Suppressor macrophage treated with lipopolysaccharide for 1 hour (primary cell): ENCODE data around the gene TNFRSF14.

Experiments used
- DNase-seq, 3 donors: peaks; one replicate each; pipeline ENCODE4 v3.0.0-alpha.2; 2020 to 2022

The TNFRSF14 gene

DNA sequence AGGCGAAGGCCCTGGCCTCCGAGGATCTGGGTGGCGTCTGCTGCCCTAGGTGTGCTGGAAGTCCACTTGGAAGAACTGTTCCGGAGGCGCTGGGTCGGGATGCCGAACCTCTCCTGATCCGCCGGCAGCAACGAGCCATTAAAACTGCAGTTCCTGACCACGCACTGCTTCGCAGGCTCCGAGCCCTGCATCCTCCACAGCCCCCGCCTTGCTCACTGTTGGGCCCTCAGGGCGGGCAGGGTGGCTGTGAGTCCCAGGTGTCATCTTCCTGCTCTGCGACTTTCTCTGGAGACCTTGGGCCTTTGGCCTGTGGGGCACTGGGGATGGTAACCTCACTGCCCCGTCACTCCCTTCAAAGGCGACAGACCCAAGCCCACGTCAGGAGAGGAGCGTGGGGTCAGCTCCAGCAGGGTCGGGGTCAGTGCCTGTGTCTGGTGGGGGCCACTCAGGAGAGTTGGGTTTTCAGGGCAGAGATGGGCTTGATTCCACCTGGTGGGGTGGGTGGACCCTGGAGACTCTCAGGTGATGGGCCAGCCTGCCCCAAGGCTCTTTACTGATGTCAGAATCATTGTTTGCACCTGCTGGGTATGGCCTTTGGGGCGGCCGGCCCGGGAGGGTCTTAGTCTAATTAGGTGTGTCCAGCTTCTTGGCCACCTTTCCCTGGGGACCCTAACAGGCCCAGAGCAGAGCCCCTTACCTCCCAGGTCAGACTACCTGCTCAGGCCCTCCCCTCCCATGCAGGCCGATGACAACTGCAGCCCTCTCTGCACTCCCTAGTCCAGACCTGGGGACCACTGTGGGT lies 33.5 kb downstream of the TNFRSF14 start:
- no peak for DNase-seq

DNA sequence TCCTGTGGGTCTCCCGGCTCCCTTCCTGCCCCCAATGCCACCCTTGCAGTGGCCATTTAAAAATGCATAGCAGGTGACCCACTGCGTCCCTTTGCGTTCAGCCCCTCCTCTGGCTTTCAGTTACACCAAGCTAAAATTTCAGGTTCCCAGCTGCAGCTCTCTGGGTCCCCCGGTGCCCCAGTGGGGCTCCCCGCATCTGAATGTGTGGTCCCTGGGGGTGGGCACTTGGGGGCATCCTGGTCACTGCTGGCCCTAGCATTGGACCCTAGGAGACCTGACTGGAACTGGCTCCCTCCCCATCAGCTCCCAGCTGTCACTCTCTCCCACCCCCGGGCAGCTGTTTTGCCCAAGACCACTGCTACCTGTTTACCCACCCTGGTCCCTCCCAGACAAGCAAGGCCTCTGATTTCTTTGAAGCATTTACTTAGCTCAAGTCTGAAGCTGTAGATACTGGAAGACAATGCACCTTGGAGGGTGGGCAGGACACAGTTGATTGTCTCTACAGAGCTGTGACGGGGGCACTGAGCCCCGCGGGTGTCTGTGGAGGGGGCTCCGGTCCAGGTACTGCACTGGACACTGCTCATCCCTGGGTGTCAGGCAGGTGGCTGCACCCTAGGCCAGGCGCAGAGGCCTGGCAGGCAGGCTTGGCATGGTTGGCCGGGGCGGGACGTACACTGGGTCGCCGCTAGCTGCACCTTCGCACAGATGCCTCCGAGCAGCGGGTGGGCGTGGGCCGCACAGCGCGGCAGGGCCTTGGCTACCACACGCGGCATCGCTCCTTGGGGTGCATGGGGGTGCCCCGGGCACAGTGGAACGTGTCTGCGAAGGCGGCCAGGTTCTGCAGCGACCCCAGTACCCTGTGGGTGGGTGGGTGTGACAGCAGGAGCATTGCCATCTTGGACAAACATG lies 34.3 kb downstream of the TNFRSF14 start:
- no peak for DNase-seq

DNA sequence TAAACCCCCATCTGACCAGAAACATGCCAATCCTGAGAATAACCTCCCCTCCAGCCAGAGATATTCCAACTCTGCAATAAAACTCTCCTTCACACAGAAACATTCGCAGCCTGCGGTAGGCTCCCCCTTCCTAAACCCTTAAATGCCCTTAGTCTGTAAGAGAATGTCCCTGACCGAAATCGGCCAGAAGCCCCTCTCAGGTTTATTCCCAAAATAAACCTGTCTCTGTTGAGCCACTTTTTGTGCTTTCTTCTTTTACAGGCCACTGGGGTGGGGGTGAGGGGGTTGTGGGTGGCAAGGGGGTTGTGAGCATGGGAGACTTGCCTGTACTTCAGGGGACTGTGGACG lies 35.0 kb downstream of the TNFRSF14 start:
- no peak for DNase-seq

DNA sequence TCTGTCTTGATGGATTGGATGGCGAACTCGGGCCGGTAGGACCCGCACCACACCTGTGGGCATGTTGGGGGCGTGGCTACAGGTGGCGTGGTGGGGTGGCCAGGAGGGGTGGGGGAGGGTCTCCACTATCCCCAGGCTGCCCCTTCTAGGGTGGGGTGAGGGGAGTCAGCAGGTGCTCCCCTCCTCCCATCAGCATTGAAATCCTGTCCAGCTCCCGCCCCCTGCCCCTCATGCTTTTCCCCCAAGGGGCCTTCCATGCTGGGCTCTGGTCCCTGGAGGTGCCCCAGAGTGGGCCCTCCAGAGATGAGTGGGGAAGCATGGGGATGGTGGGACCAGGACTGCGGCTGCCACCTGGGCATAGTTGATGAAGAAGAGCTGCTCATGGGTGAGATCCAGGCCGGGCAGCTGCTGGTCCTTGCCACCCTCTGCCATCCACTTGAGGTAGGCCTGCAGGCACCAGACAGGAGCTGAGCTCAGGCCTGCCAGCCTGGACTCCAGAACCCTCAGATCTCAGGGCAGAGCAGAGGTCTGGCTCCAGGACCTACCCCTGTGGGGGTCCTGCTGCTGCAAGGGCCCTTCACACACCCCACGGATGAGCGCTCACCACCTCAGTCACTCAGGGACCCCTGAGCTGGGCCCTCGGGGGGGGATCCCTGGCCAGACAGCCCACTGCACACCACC lies 35.5 kb downstream of the TNFRSF14 start:
- DNase-seq, result no peak

DNA sequence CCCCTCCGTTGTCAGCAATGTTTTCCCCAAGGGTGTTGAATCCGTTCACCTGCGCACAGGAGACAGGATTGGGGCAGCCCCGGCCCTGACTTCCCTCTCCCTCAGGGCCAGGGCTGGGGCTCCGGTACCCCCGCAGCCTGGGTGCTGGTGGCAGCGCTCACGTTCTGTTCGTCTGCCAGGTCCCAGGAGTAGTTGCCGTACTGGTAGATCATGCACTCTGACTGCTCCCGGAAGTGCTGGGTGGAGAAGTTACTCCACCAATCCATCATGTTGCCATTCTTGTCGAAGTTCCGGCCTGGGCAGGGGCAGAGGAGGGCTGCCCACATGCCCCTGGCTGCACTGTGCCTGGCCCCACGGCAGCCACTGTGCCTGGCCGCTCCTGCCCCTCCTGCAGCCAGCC lies 36.5 kb downstream of the TNFRSF14 start:
- peak in 1 of 3 donors; percentile 33 for DNase-seq

DNA sequence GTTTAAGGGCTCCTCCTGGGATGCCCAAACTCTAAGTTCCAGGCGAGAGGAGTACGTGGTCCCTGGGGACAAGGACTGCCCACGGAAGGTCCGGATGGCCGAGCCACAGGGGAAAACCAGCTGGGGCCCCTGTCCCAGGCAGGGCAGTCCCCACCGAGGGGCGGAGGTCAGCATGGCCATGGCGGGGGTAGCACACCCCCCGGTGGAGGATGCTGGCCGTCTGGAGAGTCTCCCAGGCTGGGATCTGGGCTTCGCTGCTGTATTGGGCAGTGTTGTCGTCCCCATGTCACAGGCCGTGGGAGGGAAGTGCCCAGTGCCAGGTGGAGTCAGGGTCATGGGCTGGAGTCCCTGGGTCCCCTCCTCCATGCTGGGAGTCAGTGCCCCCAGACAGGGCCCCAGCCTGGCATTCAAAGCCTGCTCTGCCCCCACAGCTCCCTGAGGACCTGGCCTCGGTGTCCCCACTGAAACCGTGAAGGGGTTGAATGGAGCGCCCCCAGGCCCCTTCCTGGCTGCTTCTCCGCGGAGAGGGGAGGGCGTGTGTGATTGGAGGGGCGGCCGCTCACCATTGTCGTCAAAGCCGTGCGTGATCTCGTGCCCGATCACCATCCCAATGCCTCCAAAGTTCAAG lies 37.2 kb downstream of the TNFRSF14 start:
- no peak for DNase-seq

DNA sequence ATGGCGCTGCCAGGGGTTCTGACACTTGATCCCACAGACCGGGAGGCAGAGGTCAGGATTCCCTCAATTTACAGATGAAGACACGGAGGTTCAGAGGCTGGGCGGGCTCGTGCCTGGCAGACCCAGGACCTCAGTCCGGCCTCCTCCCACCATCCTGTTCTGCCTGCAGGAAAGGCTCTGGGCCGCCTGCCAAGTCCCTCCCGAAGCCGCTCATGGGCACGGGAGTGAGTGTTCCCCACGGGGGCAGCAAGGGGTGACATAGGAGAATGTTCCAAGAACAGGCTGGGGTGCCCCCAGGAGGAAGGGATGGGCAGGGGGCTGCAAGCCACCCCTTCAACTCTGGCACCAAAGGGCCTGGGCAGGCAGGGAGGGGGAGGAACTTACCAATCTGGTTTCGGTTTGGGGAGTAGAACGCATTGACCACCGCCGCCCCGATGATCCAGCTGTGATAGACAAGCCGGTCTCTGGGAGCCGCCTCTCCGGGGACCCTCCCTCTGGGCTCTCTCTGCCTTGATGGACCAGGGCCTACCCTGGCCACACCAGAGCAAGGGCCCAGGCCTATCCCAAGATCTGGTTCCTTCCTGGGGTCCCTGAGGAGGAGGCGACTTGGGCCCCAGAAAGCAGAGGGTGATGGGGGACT lies 38.0 kb downstream of the TNFRSF14 start:
- no peak for DNase-seq

DNA sequence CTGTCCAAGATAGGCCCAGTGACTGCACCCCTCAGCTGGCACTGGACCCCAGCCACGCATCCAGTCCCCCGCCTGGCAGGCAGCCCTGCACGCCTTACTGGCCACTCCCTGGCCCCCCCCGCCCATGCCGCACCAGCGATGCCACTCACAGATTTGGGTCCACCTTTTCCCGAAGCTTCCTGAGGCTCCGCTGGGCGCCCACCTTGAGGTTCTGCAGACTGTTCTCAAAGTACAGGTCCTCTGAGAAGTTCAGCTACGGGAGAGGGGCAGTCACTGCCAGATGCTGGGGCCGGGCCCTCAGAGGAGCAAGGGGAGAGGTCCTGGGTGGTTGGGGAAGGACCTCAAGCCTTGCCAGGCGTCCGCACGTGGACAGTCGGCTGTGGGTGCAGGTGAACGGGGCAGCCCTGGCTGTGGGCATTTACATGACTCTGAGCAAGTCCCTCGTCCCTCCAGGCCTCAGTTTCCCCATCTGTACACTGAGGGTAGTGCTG lies 38.5 kb downstream of the TNFRSF14 start:
- no peak for DNase-seq

DNA sequence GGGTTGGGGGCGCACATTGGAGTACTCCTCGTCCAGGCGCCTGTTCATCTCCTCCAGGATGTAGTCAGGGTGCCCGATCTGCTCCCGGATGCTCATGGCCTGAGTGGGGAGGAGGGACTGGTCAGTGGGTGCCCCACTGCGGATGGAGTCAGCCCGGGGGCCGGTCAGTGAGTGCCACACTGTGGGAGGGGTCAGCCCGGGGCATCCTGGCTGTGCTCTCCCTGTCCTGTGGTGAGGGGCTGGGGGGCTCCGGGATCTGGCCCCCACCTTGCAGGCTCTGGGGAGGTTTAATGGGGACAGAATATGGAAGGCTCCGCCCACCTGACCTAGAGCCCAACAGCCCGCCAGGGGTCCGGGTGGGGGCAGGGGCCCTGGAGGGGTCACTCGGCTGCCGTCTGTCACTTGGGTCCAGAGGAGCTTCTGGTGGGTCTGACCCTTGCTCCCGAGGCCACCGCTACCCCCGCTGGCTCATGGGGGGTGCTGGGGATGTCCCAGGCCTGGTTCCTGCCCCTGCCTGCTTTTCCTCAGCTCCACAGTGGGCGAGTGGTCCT lies 39.2 kb downstream of the TNFRSF14 start:
- no peak for DNase-seq

DNA sequence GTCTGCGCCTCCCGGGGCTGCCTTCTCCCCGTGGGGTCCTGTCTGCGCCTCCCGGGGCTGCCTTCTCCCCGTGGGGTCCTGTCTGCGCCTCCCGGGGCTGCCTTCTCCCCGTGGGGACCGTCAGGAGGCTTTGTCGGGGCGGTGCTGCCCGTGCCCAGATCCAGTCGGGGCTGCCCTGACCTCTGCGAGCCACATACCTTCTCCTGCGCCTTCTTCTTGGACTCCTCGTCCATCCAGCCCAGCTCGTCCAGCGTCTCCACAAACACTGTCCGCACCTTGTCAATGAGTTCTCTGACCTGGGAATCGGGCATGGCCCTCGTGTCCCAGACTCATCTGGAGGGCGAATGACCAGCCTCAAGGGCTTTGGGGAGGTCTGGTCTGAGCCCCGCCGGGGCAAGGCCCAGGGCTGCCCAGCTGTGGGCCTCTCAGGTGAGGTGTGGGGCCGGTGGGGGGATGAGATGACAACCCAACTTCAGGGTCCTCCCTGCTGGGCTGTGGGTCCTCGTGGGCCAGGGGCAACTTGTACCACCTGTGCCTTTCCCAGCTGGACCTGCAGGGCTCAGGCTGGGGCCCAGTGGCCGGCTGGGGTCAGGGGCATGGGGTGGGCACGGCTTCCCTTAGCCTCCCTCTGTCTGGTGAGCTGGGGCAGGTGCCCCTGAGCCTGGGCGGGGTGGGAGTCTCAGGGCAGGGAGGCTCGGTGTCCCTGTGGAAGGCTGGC lies 39.8 kb downstream of the TNFRSF14 start:
- DNase-seq, result no peak

DNA sequence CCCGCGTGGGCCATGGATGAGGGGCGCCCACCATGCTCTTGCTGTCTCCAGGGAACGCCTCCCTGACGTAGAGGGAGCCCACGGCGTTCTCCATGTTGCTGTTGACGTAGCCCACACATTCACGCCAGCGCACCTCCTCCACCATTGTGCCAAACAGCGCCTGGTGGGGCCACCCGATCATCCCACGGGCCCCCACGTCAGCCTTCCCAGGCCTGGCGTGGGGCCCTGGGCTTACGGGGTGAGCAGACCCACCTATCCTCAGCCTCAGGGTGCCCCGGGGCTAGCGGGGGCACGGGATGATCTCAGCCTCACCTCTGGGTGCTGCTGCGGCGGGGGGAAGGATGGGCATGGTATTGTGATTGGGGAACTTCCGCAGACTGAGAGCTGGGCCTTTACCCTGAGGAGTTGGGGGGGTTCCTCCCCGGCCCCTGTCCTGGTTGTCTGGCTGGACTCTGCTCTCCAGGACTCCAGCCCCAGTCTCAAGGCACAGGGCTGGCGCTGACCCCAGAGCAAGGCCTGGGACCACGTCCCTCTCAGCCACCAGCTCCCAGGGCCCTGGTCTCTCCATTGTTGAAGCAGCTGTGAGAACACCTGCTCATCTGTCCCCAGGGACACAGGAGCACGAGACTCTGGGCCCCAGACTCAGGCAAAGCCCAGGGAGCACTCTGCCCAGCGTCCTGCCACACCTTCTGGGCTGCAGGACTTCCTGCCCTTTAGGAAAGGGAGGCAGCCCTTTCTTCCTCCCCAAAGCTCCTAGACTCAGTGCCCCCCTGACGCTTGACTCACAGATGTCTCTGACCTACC lies 40.6 kb downstream of the TNFRSF14 start:
- DNase-seq, result no peak

DNA sequence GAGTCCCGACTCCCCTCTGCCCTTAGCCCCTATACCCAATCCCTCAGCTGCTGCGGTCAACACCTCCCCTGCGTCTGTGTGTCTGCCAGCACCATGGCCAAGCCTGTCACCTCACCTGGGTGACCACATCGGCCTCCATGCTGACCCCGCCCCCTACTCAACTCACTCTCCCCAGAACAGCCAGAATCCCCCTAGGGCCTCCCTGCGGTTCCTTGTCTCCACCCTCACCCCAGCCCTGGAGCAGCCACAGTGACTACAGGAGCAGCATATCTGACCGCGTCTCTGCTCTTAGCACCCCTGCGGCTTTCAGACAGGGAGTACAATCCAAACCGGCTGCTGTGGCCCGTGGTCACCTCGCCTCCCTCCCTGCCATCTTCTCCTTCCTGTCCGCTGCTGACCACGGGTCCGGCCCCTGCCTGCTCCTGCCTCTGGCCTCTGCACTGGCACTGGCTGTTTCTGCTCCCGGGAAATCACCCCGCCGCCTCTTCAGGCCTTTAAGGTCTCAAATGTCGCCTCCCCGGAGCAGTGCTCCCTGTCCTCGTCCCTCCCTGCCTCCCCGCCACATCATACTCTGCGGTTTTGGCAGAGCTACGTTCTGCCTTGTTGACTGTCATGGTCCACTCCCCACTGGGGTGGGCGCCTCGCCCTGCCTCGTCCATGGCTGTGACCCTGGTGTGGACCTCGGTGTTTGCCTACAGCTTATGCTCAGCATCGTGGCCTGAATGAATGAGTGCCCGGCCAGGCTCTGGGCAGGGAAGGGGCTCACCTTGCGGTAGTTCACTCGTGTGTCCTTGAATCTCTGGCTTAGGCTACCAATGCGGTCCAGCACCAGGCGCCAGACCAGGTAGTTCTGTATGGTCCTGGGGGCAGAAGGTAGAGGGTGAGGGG lies 41.5 kb downstream of the TNFRSF14 start:
- no peak for DNase-seq

DNA sequence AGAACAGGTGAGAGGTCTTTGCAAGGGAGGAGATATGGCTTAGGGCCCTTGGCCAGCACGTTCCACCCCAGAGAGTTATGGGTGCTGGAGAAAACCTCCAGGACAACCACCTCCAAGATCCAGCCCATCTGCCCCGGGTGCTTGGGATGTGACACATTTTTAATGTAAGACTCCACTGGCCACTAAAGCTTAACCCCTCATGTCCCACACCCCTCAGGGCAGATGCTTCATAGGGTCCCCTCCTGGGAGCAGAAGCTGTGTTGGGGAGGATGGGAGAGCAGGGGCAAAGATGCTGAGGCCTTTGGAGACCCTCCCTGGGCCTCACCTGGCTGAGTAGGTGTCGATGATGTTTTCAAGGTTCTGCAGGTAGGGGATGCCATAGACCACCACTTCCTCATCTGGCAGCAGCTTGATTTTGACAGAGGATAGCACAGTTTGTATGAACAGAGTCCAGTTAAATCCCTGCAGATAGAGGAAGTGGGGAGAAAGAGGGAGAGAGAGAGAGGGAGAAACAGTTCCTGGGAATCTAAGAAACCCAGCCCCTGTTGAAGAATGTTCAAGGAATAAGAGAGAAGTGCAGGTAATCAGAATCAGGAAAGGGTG lies 42.3 kb downstream of the TNFRSF14 start:
- no peak for DNase-seq

DNA sequence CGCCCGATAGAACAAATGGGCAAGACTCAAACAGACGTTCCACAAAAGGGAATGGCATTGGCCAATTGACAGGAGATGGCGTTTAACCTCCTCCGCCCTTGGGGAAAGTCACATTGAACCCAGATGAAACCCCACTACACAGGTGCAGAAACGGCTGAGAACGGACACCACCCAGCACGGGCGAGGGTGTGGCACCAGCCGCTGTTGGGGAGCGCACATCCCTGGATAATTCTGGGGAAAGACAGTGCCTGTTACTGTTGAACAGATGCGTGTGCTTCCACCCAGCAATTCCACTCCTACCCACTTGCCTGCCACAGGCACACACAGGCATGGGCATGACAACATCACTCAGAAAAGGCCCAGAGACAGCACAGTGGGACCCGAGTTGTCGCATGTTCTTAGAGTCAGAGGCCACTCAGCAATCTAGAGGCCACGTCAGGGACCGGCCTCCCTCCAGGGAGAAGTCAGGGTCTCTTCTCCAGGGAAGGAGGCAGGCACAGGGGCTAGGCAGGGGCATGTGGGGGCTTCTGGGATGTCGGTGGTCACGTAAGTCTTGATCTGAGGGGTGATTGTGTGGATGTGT lies 45.6 kb downstream of the TNFRSF14 start:
- DNase-seq, result no peak

DNA sequence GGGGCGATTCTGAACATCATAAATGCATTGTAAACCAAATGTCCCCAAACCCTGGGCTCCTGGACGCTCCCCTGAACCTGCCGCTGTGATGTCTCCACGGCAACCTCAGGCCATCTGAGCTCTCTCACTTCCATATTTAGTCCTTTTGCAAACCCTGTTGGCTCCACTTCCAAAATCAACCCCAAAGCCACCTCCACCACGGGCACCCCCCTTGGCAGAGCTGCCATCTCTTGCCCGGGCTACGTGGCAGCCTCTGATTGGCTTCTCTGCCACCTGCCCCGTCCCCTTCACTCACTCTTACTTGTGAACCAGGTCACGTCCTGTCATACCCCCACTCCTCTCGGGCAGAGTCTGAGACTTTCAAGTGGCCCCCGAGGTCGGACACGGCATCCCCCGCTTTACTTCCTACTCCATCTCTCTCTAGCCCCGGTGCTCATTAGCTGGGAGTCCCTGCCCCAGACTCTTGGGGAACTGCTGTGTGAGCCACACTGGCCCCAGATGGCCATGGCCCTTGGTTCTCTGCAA lies 46.2 kb downstream of the TNFRSF14 start:
- no peak for DNase-seq

DNA sequence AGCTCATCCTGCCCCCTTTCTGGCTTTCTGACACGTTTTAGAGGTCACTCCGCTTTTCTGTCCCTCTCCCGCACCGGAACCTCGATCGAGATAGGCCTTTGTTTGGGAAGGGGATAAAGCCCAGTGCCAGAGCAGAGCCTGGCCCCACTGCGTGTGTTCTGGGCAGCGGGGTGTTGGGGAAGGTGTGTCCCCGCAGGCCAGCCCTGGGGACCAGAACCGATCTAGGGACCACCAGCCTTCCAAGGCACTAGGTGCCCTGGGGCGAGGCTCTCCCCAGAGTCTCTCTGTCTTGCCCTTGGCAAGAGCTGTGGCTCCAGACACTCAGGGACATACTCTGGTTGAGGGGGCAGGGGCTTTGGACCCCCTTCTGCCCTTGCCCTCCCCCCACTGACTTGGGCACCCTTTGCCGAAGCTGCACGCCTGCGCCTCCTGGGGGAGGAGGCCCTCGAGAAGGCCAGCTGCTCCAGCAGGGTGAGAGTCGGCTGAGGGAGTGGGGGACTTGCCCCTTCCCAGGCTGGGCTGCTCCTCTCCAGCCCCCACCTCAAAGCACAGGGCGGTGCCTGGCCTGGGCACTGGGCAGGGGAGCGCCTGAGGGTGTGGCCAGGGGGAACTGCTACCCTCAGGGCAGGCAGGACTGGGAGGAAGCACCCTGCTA lies 46.8 kb downstream of the TNFRSF14 start:
- no peak for DNase-seq

DNA sequence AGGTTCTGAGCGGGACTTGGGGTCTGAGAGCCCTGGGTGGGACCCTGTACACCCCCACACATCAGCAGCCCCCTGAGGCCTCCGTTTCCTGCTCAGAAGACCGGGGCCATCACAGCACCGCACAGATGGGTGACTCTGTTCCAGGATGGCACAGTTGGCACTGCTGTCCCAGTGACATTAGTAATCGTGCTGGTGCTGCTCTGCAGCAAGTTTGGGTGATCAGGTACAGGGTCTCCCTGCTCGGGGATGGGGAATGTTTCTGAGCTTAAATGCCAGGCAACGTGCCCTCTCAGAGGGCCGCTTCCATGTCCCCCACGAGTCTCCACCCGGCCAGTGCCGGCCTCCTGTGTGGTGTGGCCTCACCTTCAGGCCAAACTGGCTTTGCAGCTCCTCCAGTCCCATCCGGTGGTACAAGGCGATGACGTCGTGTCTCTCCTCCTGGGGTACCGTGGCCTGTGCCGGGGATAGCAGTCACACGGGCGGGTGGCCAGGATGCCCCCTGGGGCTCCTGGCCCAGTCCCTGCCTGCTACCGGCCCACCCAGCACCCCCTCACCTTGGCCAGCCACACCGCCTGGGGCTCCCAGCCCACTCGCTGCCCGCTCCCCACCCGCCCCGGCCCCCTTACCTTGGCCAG lies 47.5 kb downstream of the TNFRSF14 start:
- no peak for DNase-seq
